CD14-positive monocyte (primary cell): Measurements from ENCODE around the gene COL15A1. TPM values are rescaled to one million over a fixed set of nuclear protein-coding genes. Genes with fewer than 3 reads are reported as not detected.

Source experiments
- DNase-seq, 3 donors: peaks; one replicate each; pipeline ENCODE4 v3.0.0-alpha.2; 2011 to 2022
- H2AFZ ChIP-seq: 2 replicates; pipeline ENCODE4 v1.6.0; 2012; ENCODE audit warnings: mild to moderate bottlenecking, low read depth, low read length, inconsistent platforms; ENCODE audit not compliant: insufficient read depth, poor library complexity, severe bottlenecking
- H3K27ac ChIP-seq, 2 donors: 1 replicate in 1 of 2; 2 replicates in 1 of 2; pipeline ENCODE4 v1.5.1; 2012 to 2013; ENCODE audit warnings: low read length in 2 of 2, control low read depth in 1 of 2, inconsistent platforms in 1 of 2, low read depth in 1 of 2, mild to moderate bottlenecking in 1 of 2
- H3K27me3 ChIP-seq, 2 donors: one replicate each; pipeline versions ENCODE4 v1.6.0 to v1.6.1; 2011 to 2013; ENCODE audit warnings: low read length in 2 of 2; ENCODE audit not compliant: control insufficient read depth in 2 of 2, insufficient read depth in 2 of 2
- H3K36me3 ChIP-seq, 2 donors: replicated peaks in 1 of 2; 1 replicate in 1 of 2; 2 replicates in 1 of 2; pipeline versions ENCODE4 v1.5.1 to v1.6.1; 2012 to 2013; ENCODE audit warnings: low read length in 2 of 2, control low read depth in 1 of 2, inconsistent platforms in 1 of 2, mild to moderate bottlenecking in 1 of 2; ENCODE audit not compliant: insufficient read depth in 2 of 2, control insufficient read depth in 1 of 2
- H3K4me1 ChIP-seq, 2 donors: 1 replicate in 1 of 2; 2 replicates in 1 of 2; pipeline versions ENCODE4 v1.5.1 to v1.6.1; 2012 to 2013; ENCODE audit warnings: low read length in 2 of 2, control low read depth in 1 of 2, inconsistent platforms in 1 of 2, mild to moderate bottlenecking in 1 of 2, moderate library complexity in 1 of 2; ENCODE audit not compliant: insufficient read depth in 2 of 2, control insufficient read depth in 1 of 2
- H3K4me2 ChIP-seq: replicated peaks from 2 replicates; pipeline ENCODE3; 2012; ENCODE audit warnings: low read length, moderate library complexity, mild to moderate bottlenecking; ENCODE audit not compliant: poor library complexity, severe bottlenecking; ENCODE audit errors: extremely low read depth
- H3K4me3 ChIP-seq, 3 experiments: fragments of 200-600 bp in 1 of 3; sonication (generic) in 1 of 3; replicated peaks in 1 of 3; 1 replicate in 2 of 3; 2 replicates in 1 of 3; pipeline ENCODE4 v1.5.1; 2011 to 2013; ENCODE audit warnings: low read length in 3 of 3, mild to moderate bottlenecking in 3 of 3, control low read depth in 2 of 3, low read depth in 2 of 3, inconsistent platforms in 1 of 3, moderate library complexity in 1 of 3
- H3K79me2 ChIP-seq: 2 replicates; pipeline ENCODE4 v1.6.0; 2012; ENCODE audit warnings: mild to moderate bottlenecking, control low read depth, inconsistent platforms, low read length, moderate library complexity; ENCODE audit not compliant: insufficient read depth
- H3K9ac ChIP-seq: 2 replicates; pipeline ENCODE4 v1.6.0; 2017; ENCODE audit warnings: low read length, mild to moderate bottlenecking; ENCODE audit not compliant: insufficient read depth, poor library complexity, severe bottlenecking
- H3K9me3 ChIP-seq, 2 donors: replicated peaks in 1 of 2; 1 replicate in 1 of 2; 2 replicates in 1 of 2; pipeline versions ENCODE4 v1.5.1 to v1.6.1; 2012 to 2013; ENCODE audit warnings: low read length in 2 of 2, control low read depth in 1 of 2; ENCODE audit not compliant: control insufficient read depth in 1 of 2, insufficient read depth in 1 of 2
- H4K20me1 ChIP-seq: 2 replicates; pipeline ENCODE4 v1.6.0; 2012; ENCODE audit warnings: mild to moderate bottlenecking, low read length, control low read depth, moderate library complexity; ENCODE audit not compliant: insufficient read depth
- H3K27ac Mint-ChIP-seq, 7 donors: one replicate each; pipeline ENCODE4 v1.8.0; 2020; ENCODE audit warnings: mild to moderate bottlenecking in 7 of 7, mixed read lengths in 7 of 7, moderate library complexity in 6 of 7, inconsistent platforms in 2 of 7
- H3K27me3 Mint-ChIP-seq, 3 donors: one replicate each; pipeline ENCODE4 v1.8.0; 2021 to 2022; ENCODE audit warnings: low read depth in 3 of 3, mild to moderate bottlenecking in 3 of 3, mixed read lengths in 3 of 3, moderate library complexity in 3 of 3, inconsistent platforms in 1 of 3
- H3K36me3 Mint-ChIP-seq, 2 donors: one replicate each; pipeline ENCODE4 v1.8.0; 2020; ENCODE audit warnings: mixed read lengths in 2 of 2, inconsistent platforms in 1 of 2, mild to moderate bottlenecking in 1 of 2
- H3K4me1 Mint-ChIP-seq: one replicate; pipeline ENCODE4 v1.8.0; 2020; ENCODE audit warnings: mild to moderate bottlenecking, mixed read lengths
- H3K4me3 Mint-ChIP-seq, 2 donors: one replicate each; pipeline ENCODE4 v1.8.0; 2020; ENCODE audit warnings: mild to moderate bottlenecking in 2 of 2, mixed read lengths in 2 of 2, moderate library complexity in 1 of 2
- H3K9me3 Mint-ChIP-seq, 7 donors: one replicate each; pipeline ENCODE4 v1.8.0; 2020 to 2022; ENCODE audit warnings: mixed read lengths in 7 of 7, mild to moderate bottlenecking in 6 of 7, moderate library complexity in 6 of 7, inconsistent platforms in 2 of 7
- WGBS: methylation state at CpG from one replicate; pipeline ENCODE4 v1.1.5; 2013; ENCODE audit warnings: missing lambda C conversion rate; ENCODE audit not compliant: insufficient coverage; 5-methylcytosine and 5-hydroxymethylcytosine counted together
- intact Hi-C, 2 donors: fragments of 100-400 bp; cut with micrococcal nuclease; formaldehyde crosslinking; loops; one replicate each; pipeline versions ENCODE4 v1.15.0 to v1.15.1; 2023
- polyA plus RNA-seq, 3 donors: library from polyadenylated mRNA; depleted of rRNA in 1 of 3; unstranded in 2 of 3; stranded (reverse) in 1 of 3; fragments of 300-500 nt in 2 of 3; fragments of >200 nt in 1 of 3; fragmentation: Illumina TruSeq in 2 of 3; gene quantifications; 1 replicate in 2 of 3; 2 replicates in 1 of 3; pipeline ENCODE4 v1.2.3, GENCODE V29; 2012 to 2021
- TF ChIP-seq, protein P1 (sequence below): fragments of 200-600 bp; IDR thresholded peaks from one replicate; pipeline ENCODE4 v1.8.0; 2022; ENCODE audit warnings: antibody characterized with exemption, mild to moderate bottlenecking

COL15A1 gene
- polyA plus RNA-seq, 3 donors, result 0.03 to 0.14 (median 0.11) TPM

DNA sequence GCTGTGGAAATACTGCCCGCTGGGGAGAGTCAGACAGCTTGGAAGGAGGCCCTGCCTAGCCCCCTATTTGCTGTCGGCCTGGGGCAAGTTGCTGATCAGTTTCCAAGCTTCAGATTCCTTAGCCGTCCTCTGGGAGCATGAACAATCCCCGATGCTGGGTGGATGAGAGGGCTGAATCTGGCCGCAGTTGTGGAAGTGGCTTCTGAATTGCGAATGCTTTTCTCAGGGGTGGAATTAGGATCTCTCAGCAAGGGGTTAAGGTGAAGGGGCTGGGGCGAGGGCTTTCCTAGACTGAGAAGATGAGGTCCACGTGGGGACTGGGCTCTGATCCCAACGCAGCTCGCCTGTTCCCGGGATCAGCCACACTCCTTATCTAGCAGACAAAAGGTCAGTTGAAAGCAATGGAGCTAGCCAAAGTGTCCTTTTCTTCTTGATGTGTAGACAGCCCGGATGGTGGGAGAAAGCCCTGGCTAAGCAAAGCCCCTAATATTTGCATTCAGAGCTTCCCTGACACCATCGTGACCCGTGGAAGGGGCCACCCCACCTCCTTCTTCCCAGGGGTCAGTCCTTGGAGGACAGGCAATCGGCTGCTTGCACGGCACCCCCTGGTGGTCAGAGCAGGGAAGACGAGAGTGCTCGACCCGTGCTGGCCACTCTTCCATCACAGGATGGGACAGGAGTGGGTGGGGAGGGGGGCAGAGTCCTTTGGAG, 54.9 kb downstream of the COL15A1 start:
- Histone ChIP-seq H3K27ac (no peak overlapping the region), H4K20me1 (no peaks in the 10 kb centered on the region), H3K79me2 (no peaks in the 10 kb centered on the region), H3K27me3 (peaks cover 0 to 7% of the 10 kb centered on the region in 2 donors), H3K4me3 (no peak overlapping the region), H3K9ac (no peak overlapping the region), H2AFZ (no peak overlapping the region), H3K36me3 (no peaks in the 10 kb centered on the region), H3K4me2 (no peak overlapping the region), H3K4me1 (peaks cover 17 to 34% of the 10 kb centered on the region in 2 donors), H3K9me3 (no peaks in the 10 kb centered on the region)
- H3K36me3 Mint-ChIP-seq, result no peaks in the 10 kb centered on the region
- peak overlapping the region in 3 of 7 donors; percentile 13 to 48 (median 19) for H3K27ac Mint-ChIP-seq
- H3K4me3 Mint-ChIP-seq, result no peak overlapping the region
- H3K4me1 Mint-ChIP-seq, result peaks cover 25% of the 10 kb centered on the region
- intact Hi-C loops, result loop anchor here in 1 of 2 donors (2.0 to 10.0 kb wide), 3 partner anchors 24 to 151 kb away; partner anchors contain the start of gene TGFBR1
- H3K27me3 Mint-ChIP-seq, result peaks cover 26 to 43% (median 39%) of the 10 kb centered on the region in 3 donors
- H3K9me3 Mint-ChIP-seq, result peaks cover 0 to 6% (median 4%) of the 10 kb centered on the region in 7 donors
- peak; percentile 50 to 70 (median 67) for DNase-seq
- TF ChIP-seq, protein P1, sequence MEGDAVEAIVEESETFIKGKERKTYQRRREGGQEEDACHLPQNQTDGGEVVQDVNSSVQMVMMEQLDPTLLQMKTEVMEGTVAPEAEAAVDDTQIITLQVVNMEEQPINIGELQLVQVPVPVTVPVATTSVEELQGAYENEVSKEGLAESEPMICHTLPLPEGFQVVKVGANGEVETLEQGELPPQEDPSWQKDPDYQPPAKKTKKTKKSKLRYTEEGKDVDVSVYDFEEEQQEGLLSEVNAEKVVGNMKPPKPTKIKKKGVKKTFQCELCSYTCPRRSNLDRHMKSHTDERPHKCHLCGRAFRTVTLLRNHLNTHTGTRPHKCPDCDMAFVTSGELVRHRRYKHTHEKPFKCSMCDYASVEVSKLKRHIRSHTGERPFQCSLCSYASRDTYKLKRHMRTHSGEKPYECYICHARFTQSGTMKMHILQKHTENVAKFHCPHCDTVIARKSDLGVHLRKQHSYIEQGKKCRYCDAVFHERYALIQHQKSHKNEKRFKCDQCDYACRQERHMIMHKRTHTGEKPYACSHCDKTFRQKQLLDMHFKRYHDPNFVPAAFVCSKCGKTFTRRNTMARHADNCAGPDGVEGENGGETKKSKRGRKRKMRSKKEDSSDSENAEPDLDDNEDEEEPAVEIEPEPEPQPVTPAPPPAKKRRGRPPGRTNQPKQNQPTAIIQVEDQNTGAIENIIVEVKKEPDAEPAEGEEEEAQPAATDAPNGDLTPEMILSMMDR, result peak; percentile 93
- WGBS, result 52% methylated on average over 6 of the region's 19 CpGs

DNA sequence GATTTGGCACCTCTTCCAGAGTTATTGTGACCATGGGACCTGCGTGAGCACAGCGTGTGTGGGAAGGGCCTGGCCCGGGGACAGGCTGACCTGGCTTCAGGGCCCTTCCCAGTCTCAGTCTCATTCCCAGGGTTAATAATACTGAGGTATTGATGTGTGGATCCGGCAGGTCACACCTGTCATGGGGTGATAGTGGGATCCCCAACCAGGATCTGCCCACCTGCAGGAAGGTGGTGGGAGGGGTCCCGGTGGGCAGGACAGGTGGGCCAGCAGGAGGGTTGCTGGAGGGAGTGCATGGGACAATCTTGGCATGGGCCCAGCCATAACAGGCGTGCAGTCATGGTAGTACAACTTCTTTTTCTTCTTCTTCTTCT, 55.4 kb downstream of the COL15A1 start:
- H3K4me1 ChIP-seq, result peaks cover 16 to 28% of the 10 kb centered on the region in 2 donors
- no peak overlapping the region for H3K4me2 ChIP-seq
- Mint-ChIP-seq H3K36me3 (no peaks in the 10 kb centered on the region), H3K4me1 (peaks cover 19% of the 10 kb centered on the region), H3K27me3 (peaks cover 28 to 49% (median 44%) of the 10 kb centered on the region in 3 donors), H3K4me3 (no peak overlapping the region), H3K9me3 (peaks cover 0 to 6% (median 4%) of the 10 kb centered on the region in 7 donors), H3K27ac (peak overlapping the region in 1 of 7 donors; percentile 19)
- TF ChIP-seq, protein P1, result peak; percentile 67
- H3K79me2 ChIP-seq, result no peaks in the 10 kb centered on the region
- no peak overlapping the region for H3K4me3 ChIP-seq
- intact Hi-C loops, result loop anchor here in 1 of 2 donors (2.0 to 10.0 kb wide), 3 partner anchors 24 to 152 kb away; partner anchors contain the start of gene TGFBR1
- peaks cover 0 to 7% of the 10 kb centered on the region in 2 donors for H3K27me3 ChIP-seq
- DNase-seq, result no peak
- no peaks in the 10 kb centered on the region for H4K20me1 ChIP-seq
- H3K36me3 ChIP-seq, result no peaks in the 10 kb centered on the region
- no peak overlapping the region for H2AFZ ChIP-seq
- no peak overlapping the region for H3K27ac ChIP-seq
- WGBS, result 70% methylated on average over 3 of the region's 6 CpGs
- no peak overlapping the region for H3K9ac ChIP-seq
- no peaks in the 10 kb centered on the region for H3K9me3 ChIP-seq
